ENCODE data around the gene LRRTM2.
"Not testable (repeated sequence)": the region's sequence is repeated elsewhere in the genome, so short reads cannot be mapped to it uniquely, and the experiment has no call there.

LRRTM2 gene

DNA sequence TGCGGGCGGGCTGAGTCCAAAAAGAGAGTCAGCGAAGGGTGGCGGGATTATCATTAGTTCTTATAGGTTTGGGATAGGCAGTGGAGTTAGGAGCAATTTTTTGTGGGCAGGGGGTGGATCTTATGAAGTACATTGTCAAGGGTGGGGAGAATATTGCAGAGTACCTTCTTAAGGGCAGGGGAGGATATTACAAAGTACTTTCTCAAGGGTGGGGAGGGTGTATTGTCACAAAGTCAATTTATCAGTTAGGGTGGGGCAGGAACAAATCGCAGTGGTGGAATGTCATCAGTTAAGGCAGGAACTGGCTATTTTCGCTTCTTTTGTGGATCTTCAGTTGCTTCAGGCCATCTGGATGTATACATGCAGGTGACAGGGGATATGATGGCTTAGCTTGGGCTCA, 40.3 kb downstream of the LRRTM2 start:
- not testable (repeated sequence) for DNase-seq

DNA sequence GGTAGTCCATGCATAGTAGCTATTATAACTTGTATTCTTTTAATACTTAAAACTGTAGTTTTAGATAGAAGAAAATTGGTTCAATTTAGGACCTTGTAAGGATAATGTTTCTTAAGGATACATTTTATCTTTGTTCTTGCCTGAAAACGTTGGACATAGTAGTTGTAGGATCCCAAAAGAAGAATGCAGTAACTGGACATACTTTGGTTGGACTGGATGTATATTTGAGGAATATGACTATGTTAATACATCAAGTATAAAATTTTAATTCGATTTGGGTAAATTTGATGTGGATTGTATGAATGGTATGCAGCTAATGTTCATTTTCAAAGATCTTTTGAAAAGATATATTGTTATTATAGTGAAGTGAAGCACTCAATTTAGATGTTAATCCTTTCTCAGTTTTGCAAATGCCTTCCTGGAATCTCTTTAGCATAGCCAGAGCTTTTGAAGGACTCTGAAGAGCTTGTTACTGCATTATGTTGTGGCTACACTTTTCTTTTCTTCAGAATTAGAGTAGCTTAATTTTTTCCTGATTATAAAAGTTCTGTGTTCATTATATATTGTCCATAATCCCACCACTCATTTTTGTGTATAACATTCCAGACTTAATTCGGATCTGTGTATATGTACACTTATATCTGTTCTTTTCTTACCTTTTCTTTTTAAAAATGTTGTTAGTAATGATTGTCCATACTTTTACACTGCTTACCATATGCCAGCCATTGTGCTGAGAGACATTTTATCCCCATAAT, 41.2 kb downstream of the LRRTM2 start:
- DNase-seq, result no peak

DNA sequence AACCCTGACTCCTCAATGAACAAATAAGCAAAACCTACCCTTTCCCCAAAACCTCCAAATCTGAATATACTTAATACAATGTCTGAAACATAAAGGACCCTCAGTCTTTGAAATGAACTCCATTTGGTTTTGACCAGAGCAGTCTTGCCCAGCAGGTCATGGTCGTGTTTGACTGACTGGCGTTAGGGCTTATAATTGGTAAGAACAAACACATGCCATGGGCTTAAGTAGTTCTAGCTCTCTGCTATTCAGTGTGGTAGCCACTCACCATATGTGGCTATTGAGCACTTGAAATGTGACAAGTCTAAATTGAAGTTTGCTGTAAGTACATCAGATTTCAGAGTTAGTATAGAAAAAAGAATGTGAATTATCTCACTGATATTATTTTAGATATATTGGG, 42.1 kb downstream of the LRRTM2 start:
- DNase-seq, result no peak

DNA sequence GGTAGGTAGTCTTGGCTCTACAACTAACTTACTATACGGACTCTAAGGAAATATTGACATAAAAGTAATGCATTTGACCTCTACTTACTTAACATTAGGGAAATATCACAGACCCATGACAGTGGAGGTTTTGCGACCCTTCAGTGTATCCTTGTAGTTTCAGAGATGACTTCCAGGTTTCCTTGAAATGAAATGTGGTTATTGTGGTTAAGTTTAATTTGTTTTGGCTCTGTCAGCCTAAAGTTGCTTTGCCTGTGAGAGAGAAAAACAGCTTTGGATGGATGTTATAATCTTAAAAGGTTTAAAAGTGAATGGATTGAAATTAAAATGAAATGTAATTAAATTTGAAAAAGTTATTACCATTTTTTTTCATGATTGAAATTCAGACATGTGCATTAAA, 42.9 kb downstream of the LRRTM2 start:
- no peak for DNase-seq

DNA sequence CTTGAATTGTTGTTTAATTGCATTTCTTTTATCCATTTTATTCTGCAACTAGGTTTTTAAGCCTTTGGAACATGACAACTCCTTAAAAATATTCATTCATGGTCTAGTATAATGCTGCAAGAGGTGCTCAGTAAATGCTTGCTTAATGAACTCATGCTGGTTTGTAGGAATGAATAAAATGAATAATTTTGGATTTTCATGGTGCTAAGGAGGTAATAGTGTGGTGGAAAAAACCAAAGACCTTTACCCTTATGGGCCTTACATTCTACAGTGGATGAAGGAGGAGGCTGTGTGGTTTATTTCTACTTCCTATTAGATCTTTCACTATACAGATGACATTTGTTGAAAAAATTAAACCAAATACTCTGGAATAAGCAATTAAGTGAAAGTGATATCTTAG, 43.4 kb downstream of the LRRTM2 start:
- DNase-seq, result no peak

DNA sequence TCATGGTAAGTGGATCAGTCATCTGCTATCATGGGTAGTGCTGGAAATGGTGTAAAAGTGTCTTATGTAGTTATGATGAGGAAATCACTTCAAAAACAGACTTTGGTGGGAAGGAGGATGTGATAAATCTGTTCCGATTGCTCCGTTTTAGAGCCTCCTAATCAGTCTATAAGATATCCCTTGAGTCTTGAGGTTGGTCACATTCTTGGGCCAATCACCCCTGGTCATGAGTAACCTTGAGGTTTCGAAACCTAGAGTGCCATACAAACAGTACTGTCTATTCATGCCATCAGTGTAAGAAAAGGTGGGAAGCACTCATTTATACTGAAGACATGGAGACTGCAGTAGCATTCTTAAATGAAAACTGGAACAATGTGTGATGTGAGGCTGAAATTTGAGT, 45.8 kb downstream of the LRRTM2 start:
- no peak for DNase-seq

DNA sequence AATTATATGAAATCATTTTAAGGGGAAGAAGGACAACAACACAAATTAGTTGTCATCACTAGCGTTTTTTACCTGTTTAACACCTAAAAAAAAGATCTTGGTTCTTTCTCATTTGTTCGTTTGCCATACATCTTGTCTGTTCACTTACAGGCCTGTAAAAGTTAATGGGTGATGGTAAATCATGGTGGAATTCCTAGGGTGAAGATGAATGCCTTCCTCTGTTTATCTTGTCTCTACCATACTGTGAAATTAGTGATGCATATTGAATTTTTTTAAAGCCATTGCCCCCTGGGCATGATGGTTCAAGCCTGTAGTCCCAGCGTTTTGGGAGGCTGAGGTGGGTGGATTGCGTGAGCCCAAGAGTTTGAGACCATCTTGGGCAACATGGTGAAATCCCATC, 46.6 kb downstream of the LRRTM2 start:
- DNase-seq, result no peak

DNA sequence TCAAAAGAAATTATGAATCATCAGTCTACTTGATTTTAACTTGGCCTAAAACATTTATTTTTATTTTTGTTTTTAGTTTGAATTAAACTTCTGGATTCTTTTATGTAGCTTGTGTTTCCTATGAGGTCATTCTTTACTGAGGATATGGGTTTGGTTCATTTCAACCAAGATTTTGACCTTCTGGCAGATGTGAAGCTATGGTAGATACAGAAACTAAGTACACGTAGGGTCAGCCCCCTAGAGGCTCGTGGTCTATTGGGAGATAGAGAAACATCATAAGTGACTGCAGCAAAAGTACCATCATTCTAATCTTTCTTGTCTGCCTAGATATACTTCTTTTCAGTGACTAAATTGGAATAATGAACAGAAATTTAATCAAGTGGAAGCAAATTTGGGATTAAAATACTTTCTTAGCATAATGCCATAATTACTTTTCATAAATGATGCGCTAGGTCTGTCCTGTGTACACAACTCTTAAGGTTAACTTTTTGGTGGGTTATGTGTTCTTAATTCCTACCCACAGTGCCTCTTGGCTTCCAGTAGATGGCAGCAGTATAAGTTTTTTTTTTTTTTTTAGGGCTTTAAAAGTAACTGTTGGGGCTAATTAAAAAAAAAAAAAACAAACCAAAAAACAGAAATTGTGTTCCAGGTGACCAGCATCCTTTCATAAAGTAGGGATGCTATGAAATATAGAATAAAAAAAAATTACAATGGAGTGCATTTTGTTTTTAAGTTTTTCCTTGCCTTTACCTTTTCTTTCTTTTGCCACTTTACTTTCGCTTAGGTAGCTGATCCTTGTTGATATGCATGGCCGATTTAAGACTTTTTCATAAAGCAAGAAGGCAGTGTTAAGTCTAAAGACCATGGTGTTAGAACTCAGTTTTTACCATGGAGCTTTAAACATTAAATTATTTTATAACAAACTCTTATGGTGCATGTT, 49.9 kb downstream of the LRRTM2 start:
- peak in 1 of 2 donors; percentile 16 for DNase-seq

DNA sequence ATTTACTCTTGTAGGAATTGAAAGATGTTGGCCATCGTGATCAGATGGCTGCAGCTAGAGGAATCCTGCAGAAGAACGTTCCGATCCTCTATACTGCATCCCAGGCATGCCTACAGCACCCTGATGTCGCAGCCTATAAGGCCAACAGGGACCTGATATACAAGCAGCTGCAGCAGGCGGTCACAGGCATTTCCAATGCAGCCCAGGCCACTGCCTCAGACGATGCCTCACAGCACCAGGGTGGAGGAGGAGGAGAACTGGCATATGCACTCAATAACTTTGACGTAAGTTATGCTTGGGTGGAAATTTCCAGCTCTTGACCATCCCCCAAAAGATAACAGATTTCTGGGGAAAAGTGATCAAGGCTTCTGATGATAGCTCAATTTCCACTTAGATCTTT, 50.6 kb downstream of the LRRTM2 start:
- DNase-seq, result no peak

DNA sequence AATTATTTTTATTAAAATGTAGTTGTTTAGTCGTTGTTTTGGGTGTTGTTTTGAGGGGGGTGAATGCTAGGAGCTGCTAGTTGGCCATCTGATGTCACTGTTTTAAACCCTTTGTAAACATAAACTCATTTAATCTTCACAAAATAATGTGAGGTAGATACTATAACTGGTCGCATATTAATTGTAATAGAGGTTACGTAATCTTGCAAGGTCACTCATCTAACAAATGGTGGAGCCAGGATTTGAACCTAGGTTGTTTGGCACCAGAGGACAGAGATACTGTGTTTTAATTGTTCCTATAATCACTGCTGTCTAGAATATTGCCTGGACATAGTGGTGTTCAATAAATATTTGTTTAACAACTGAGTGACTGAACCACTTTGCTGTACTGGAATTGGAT, 54.4 kb downstream of the LRRTM2 start:
- no peak for DNase-seq

DNA sequence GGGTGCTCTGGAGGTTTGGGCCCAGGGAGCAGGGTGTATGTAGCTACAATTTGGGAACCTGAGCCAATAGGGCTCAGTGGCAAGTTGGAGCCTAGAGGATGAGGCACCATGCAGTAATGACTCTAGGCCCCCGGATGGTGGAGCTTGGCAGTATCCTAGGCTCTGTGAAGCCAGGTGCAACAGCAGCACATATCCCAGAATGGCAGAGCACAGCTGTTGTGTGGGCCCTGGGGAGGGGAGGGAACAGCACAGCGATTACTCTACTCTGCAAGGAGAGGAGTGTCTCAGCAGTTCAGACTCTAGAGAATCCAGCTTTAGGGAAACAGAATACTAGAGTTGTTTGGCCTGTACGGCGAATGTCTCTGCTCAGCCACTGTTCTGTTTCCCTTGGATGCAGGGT, 56.1 kb downstream of the LRRTM2 start:
- no peak for DNase-seq

Data from CD4-positive, alpha-beta T cell treated with Interleukin-4 for 1 hour (primary cell).